DMS114 treated with DMSO at 0.1 percent for 48 hours (cell line): Measurements from ENCODE around the gene IFITM10.
"Not testable (repeated sequence)": the region's sequence is repeated elsewhere in the genome, so short reads cannot be mapped to it uniquely, and the experiment has no call there.

Experiments
- DNase-seq: peaks from one replicate; lab custom pipeline; 2025; ENCODE audit not compliant: unreplicated experiment; lab: John Stamatoyannopoulos, UW

Gene IFITM10

DNA sequence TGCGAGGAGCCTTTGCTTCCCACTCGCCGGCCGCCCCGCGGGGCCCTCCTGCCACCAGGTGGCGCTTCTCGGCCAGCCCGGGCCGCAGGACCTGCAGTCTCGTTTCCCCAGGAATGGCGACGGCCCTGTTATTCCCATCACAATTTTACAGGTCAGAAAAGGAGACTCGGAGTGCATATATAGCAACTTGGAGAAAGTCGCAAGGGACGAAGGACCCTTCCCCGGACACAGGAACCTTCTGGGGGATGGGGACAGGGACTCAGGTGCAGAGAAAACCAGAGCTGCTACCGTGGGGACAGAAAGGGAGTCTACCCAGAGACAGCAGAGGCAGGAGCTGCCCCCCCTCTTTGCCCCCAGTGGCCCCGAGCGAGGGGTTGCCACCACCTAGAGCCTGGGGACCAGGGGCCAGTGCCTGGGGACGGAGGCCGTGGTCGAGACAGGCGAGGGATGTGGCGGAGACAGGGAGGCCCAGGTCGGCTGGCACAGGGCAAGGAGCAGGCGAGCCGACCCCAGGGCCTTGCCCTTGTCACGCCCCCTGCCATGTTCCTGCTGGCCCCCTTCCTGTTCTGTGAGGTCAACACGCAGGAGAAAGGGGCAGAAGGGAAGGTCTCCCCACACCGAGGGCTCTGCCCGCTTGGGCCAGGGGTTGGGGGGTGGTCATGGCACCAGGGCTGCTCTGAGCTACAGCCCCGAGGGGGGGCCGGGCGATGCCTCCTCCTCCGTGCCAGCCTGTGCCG lies 56.9 kb downstream of the IFITM10 start:
- DNase-seq: peak; percentile 35

DNA sequence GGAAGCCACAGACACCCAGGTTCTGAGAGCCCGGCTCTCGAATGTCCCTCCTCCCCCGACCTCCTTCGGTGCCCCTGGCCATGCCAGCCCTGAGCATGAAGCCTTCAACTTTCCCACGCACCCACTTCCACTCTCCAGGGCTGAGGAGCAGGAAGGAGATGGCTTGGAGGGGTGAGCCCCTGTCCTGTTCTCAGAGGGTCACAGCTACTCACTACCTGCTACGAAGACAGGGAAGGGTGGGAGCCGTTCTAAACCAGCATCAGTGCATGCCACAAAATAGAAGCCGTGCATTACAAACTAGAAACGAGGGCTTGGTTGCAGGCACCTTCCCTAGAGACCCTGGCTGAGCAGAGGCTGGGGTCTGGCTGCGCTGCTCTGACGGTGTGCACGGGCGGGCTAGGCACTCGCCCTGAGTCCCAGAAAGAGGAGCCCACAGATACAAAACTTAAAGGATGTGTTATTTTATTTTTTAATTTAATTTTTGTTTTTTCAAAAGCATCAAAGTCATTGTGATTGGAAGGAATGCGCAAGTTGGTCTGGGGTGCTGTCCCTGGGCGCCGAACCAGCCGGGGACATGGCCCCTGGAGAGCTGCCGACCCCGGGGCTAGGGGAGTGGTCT lies 57.6 kb downstream of the IFITM10 start:
- no peak for DNase-seq

DNA sequence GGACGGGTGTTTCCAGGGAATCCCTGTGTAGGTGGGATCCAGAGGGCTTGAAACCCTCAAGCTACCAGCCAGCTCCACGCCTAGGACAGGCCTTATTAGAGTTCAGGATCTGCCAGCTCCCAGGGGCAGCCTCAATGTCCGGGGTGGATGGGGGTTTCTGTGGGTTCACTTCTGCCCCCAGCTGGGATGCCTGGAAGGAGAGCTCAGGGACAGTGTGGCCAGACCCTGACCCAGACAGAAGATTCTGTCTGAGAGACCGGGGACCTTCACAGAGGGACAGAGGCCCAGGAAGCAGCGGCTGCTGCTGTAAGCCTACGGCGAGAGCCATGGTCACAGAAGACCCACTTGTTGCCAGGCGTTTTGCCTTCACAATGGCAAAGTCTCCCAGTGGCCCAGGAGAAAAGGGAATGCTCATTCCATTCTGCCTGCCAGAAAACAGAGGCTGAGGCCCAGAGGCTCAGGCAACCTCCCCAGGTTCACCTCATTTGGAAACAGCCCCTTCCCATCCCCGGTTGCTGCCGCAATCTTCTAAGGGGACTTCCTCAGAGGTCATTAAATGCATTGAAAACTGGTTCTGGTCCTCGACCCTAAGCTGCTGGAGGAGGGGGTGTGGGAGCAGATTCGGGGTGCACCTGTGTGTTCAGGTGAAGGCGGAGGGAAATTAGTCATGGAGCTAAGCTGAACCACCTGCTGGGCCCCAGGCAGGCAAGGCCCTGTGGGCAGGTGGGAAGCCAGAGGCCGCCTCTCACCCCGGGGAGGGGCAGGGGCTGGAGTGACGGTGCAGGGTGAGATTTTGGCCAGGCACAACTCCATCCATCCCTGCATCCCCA lies 58.3 kb downstream of the IFITM10 start:
- DNase-seq: no peak

DNA sequence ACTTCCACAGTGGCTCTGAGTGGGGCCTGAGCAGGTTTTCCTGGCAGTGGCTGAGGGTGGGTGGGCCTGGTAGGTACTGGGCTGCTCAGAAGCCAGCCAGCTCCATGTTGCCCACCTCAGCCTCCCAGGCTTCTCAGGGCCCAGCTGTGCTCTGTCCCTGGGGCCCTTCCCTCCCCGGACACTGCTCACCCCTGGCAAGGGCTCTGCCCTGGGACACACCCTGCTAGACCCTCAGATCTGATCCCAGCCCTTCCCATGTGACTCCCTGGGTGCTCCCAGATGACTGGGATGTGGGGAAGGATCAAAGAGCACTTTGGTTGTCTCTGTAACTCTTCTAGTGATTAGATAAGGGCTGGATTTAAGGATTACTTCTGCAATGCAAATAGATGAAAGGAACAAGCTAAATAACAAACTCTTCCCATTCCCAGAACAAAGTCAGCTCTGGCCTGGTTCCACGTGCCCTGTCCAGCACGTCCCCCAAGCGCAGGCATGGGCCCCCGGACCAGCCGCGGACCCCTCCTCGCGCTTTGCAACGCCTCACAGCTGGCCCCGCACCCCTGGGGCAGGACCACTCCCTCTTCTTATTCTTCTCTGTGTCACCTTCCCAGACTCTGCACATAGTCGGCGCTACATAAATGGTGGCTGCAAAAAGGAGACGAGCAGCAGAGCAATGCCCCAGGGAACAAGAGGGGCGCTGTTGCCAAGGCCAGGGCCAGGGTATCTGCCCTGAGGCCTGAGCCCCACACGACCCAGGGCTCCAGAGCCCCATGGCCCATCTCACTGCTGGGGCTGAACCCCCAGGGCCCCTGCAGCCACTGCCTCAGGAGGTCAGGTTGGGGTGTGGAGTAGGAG lies 59.1 kb downstream of the IFITM10 start:
- no peak for DNase-seq

DNA sequence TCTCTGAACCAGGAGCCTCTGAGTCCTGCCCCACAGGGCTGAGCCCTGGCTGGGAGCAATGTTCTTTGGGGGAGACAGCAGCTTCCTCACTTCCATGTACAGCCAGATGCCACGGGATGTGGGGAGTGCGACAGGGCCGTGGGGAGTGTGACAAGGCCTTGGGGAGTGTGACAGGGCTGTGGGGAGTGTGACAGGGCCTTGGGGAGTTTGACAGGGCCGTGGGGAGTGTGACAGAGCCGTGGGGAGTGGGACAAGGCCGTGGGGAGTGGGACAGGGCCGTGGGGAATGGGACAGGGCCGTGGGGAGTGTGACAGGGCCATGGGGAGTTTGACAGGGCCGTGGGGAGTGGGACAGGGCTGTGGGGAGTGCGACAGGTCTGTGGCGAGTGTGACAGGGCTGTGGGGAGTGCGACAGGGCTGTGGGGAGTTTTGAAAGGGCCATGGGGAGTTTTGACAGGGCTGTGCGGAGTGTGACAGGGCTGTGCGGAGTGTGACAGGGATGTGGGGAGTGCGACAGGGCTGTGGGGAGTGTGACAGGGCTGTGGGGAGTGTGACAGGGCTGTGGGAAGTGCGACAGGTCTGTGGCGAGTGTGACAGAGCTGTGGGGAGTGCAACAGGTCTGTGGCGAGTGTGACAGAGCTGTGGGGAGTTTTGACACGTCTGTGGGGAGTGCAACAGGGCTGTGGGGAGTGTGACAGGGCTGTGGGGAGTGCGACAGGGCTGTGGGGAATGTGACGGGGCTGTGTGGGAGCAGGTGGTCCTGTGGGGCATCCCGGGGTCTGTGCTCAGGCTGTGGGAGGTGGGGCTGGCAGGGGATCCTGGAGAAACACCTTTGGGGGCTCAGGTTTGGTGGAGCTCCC lies 60.0 kb downstream of the IFITM10 start:
- no peak for DNase-seq

DNA sequence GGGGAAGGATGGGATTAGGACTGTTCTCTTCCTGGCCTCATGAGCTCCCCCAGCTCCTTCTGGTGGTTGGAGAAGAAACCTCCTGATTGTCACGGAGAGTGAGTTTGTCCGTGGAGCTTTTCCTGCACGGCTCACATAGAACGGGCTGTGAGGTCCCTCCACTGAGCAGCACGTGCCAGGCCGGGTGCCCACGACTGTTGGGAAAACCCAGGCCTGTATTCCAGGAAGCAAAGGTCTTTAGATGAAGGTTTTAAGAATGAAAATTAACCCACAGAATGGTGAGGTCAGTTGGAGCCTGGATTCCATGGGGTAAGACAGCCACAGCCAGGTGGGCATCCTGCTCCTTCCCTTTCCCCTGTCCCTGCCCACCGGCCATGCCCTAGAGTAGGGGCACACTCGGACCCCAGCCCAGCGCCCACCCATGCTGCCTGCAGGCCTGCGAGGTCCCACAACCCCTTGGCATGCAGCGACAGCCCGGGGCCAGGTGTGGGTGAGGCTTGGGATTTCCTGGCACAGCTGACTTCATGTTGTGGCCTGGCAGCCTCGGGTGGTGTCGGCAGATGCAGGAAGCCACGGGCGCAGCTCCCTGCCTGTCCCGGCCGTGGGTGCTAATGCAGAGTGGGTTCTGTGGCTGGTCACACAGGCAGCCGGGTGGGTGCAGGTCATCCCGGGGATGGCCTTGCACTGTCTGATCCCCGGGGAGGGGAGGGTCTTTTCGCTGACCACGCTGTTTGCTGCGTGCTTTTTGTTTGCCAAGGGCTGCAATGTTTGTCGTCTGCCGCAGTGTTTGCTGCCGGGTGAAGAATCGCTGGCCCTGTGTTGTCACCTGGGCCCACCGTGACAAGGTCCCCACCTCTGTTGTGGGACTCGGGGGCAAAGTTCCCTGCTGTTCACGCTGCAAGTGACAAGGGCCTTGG lies 60.9 kb downstream of the IFITM10 start:
- DNase-seq: not testable (repeated sequence)

DNA sequence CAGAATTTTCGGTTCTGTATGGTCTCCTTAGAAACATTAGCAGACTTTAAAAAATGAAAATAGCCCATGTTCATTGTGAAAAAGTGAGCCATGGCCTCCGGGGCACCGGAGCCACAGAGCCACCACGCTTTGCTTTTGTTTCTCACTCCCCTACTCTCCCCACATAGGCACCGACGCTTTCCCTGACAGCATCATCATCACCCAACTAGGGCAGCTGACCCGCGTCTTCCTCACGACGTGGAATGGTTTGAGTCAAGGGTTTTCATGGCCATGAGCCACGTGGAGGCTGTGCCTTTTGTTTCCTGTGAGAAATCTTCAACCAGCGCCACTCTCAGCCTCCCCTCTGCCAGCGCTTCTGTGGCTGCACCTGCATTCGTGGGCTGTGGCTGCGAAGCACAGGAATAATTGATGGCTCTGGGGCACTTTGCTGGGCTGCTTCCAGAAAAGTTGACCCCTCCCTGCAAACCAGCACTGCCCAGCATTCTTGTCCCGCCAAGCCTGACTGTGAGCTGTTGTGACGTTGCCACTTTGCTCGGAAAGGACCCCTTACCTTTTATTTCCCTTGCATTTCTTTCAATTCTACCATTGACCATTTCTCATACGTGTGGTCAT lies 62.0 kb downstream of the IFITM10 start:
- DNase-seq: not testable (repeated sequence)

DNA sequence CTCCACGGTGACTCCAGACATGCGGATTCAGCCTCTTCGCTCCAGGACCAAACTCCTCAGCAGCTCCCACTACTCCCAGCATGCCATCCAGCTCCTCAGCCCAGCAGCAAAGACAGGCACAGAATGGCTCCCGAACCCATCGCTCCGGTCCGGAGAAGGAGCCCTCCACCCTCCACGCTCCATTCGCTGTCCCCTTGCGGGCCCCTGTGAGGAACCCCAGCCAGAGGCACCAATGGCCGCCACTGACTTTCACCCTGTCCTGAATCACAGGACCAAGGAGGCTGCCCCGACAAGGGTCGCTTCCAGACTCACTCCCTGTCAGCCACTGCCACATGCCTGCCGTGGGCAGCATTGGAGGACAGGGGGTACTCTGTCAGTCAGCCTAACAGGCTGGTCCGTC lies 64.2 kb downstream of the IFITM10 start:
- DNase-seq: not testable (repeated sequence)

DNA sequence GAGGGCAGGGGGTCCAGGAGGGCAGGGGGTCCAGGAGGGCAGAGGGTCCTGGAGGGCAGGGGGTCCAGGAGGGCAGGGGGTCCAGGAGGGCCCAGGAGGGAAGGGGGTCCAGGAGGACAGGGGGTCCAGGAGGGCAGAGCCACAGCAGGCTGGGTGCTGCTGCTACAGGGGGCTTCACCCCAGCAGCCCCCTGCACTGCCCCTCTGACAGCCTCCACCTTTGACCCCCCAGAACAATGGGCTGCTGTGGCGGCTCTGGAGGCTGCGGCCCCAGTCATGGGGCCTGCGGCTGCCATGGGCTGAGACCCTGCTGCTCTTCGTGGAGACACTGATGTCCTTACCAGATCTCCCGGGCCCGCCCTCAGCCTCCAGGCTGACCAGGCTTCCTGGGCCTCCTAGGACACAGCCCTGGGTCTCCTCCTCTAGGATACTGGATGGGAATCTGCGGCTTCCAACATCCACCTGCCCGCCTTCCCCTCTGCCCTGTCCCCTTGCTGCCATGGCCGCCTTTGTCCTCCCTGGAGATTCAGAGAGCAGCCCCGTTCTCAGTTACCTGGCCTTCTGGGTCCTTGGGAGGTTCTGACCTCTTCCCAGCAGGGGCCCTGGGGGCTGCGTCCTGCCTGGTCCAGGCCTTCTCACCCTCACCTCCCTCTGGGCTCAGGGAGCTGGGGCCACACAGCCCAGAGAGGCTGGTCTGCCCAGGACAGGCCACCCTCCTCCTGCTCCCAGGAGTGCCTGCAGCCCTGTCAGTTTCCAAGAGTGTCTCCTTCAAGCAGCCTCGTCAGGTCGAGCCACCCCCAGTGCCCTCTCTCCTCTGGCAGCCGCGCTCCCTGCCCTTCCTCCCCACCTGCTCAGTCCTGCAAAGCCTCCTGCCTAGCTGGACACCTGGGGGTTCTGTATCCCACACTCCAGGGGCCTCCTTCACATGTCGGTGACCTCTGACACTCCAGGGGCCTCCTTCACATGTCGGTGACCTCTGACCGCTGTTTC lies 65.2 kb downstream of the IFITM10 start:
- not testable (repeated sequence) for DNase-seq

DNA sequence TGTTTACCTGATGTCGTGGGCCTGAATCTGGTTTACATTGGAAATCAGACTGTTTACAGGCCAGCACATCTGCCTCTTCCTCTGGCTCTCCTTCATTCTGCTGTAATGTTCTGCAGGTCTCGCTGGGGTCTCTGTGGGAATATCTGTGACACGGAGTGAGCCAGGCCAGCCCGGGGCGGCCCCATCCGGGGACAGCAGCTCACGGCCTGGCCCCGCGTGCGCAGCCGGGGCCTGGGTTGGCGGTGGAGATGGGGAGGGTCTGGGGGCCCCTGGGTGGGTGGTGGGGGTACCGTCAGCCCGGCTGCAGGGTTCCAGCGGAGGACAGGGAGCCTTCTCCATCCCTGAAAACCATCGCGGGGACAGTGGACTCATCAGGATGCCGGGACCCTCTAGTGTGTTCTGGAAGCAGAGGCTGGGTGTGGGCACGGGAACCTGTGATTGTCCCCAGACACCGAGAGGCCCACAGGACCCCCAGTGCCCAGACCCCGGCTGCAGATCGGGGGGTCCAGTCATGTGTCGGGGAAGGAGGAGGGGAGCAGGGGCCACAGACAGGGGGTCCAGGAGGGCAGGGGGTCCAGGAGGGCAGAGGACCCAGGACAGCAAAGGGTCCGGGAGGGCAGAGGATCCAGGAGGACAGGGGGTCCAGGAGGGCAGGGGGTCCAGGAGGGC lies 66.4 kb downstream of the IFITM10 start:
- DNase-seq: not testable (repeated sequence)

DNA sequence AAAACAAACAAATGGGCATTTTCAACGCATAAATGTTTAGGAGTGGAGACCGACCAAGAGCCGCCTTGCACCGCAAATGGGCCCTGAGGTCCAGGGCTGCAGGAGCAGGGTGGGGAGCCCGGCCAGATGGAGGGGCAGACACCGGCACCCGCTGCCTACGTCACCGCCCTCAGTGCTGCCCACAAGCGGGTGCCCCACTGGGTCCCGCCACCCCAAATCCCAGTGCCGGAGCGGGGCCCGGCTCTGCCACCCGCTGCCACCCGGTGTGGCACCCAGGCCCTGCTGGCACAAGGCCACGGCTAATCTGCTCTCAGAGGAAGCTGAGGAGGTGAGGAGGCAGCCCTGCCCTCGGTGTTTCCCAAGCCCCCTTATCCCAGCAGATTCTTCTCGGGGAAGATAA lies 67.2 kb downstream of the IFITM10 start:
- DNase-seq: not testable (repeated sequence)
